ENCODE data around the gene MYO9A. TPM values are rescaled to one million over a fixed set of nuclear protein-coding genes. Genes with fewer than 3 reads are reported as not detected.
"Not testable (repeated sequence)": the region's sequence is repeated elsewhere in the genome, so short reads cannot be mapped to it uniquely, and the experiment has no call there.

Gene MYO9A
- total and polyA plus RNA-seq, 5 donors from 2014 or later: 8.3 to 32.3 (median 11.5) TPM

- no peak overlapping the region for H3K27ac ChIP-seq (ENCODE audit: insufficient read depth, low read length, poor library complexity, severe bottlenecking)
- H3K4me1 ChIP-seq (ENCODE audit: control insufficient read depth, insufficient read depth, low read length, poor library complexity, severe bottlenecking): no peaks in the 10 kb centered on the region
- Mint-ChIP-seq H3K4me1 (peaks cover 5 to 38% (median 18%) of the 10 kb centered on the region in 4 donors), H3K27me3 (no peaks in the 10 kb centered on the region), H3K36me3 (peaks cover 7% of the 10 kb centered on the region), H3K27ac (peak overlapping the region in 1 of 3 donors; percentile 1), H3K9me3 (peaks cover 0 to 12% (median 4%) of the 10 kb centered on the region in 7 donors), H3K4me3 (no peak overlapping the region)
- ATAC-seq (ENCODE audit: low read depth in 2 of 2): peak; percentile 47 to 58
- no peak overlapping the region for H3K4me3 ChIP-seq (ENCODE audit: low read depth, low read length)
- H3K9me3 ChIP-seq (ENCODE audit: control insufficient read depth in 2 of 2, low read length in 2 of 2): peaks cover 0 to 2% of the 10 kb centered on the region in 2 experiments
- peak in 1 of 3 donors; percentile 18 for DNase-seq
- no peaks in the 10 kb centered on the region for H3K27me3 ChIP-seq (ENCODE audit: control insufficient read depth, insufficient read depth, low read length)
- no peaks in the 10 kb centered on the region for H3K36me3 ChIP-seq (ENCODE audit: control insufficient read depth, insufficient read depth, low read length)
Observed at GRCh38 chr15:72078887-72079286, 39.1 kb downstream of the MYO9A start.

- peaks cover 7% of the 10 kb centered on the region for H3K36me3 Mint-ChIP-seq
- peaks cover 10 to 38% (median 19%) of the 10 kb centered on the region in 4 donors for H3K4me1 Mint-ChIP-seq
- Histone ChIP-seq H3K4me3 (ENCODE audit: low read depth, low read length) (no peak overlapping the region), H3K27ac (ENCODE audit: insufficient read depth, low read length, poor library complexity, severe bottlenecking) (no peak overlapping the region), H3K4me1 (ENCODE audit: control insufficient read depth, insufficient read depth, low read length, poor library complexity, severe bottlenecking) (no peaks in the 10 kb centered on the region), H3K27me3 (ENCODE audit: control insufficient read depth, insufficient read depth, low read length) (no peaks in the 10 kb centered on the region), H3K36me3 (ENCODE audit: control insufficient read depth, insufficient read depth, low read length) (no peaks in the 10 kb centered on the region), H3K9me3 (ENCODE audit: control insufficient read depth in 2 of 2, low read length in 2 of 2) (no peaks in the 10 kb centered on the region)
- peak overlapping the region in 1 of 3 donors; percentile 91 for H3K27ac Mint-ChIP-seq
- H3K9me3 Mint-ChIP-seq: peaks cover 0 to 5% (median 2%) of the 10 kb centered on the region in 7 donors
- DNase-seq (no peak), ATAC-seq (ENCODE audit: low read depth in 2 of 2) (no peak)
- no peak overlapping the region for H3K4me3 Mint-ChIP-seq
- H3K27me3 Mint-ChIP-seq: no peaks in the 10 kb centered on the region
Observed at GRCh38 chr15:72077950-72078349, 40.0 kb downstream of the MYO9A start.

DNA sequence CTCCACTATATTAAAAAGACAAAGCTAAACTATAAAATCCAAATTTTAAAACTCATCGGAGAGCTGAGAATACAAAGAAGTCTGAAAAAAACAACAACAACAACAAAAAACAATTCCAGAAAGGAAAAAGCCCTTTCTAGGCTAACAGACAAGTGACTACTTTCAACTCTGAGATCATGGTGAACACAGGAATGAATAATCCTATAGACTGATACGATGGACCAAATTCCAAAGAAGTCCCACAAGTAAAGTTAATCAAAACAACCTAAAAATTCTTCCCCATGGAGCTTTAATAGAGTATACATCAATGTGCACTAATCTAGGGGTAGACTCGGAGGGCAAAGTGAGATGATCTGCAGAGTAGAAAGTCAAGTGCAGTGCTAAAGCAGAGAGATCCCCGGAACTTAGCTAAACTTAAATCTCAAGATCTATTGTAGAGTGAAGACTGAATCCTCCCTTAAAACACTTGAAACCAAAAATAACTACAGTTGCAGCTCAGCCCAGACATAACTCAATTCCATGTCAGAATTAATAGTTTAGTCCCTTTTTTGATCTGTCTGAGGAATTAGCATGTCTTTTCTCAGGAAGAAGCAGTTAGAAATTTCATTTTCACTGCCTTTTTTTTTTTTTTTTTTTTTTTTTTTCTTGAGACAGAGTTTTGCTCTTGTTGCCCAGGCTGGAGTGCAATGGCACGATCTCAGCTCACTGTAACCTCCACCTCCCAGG lies 43.5 kb downstream of the MYO9A start:
- Histone ChIP-seq H3K9me3 (ENCODE audit: control insufficient read depth in 2 of 2, low read length in 2 of 2) (no peaks in the 10 kb centered on the region), H3K4me1 (ENCODE audit: control insufficient read depth, insufficient read depth, low read length, poor library complexity, severe bottlenecking) (no peaks in the 10 kb centered on the region), H3K27ac (ENCODE audit: insufficient read depth, low read length, poor library complexity, severe bottlenecking) (no peak overlapping the region), H3K27me3 (ENCODE audit: control insufficient read depth, insufficient read depth, low read length) (no peaks in the 10 kb centered on the region), H3K36me3 (ENCODE audit: control insufficient read depth, insufficient read depth, low read length) (no peaks in the 10 kb centered on the region), H3K4me3 (ENCODE audit: low read depth, low read length) (no peak overlapping the region)
- Mint-ChIP-seq H3K27me3 (no peaks in the 10 kb centered on the region), H3K4me3 (no peak overlapping the region), H3K4me1 (peaks cover 9 to 44% (median 21%) of the 10 kb centered on the region in 4 donors), H3K36me3 (peaks cover 10% of the 10 kb centered on the region), H3K27ac (no peak overlapping the region), H3K9me3 (peaks cover 0 to 2% (median 0%) of the 10 kb centered on the region in 7 donors)
- ATAC-seq (ENCODE audit: low read depth in 2 of 2) (no peak), DNase-seq (no peak)

- DNase-seq; H3K27ac Mint-ChIP-seq; ATAC-seq (ENCODE audit: low read depth in 2 of 2); H3K36me3 ChIP-seq (ENCODE audit: control insufficient read depth, insufficient read depth, low read length); H3K27me3 Mint-ChIP-seq; H3K4me3 Mint-ChIP-seq; H3K4me1 ChIP-seq (ENCODE audit: control insufficient read depth, insufficient read depth, low read length, poor library complexity, severe bottlenecking); H3K36me3 Mint-ChIP-seq; H3K27me3 ChIP-seq (ENCODE audit: control insufficient read depth, insufficient read depth, low read length); H3K4me3 ChIP-seq (ENCODE audit: low read depth, low read length); H3K27ac ChIP-seq (ENCODE audit: insufficient read depth, low read length, poor library complexity, severe bottlenecking); H3K9me3 Mint-ChIP-seq; H3K9me3 ChIP-seq (ENCODE audit: control insufficient read depth in 2 of 2, low read length in 2 of 2): not testable (repeated sequence)
- peaks cover 0 to 24% (median 15%) of the 10 kb centered on the region in 4 donors for H3K4me1 Mint-ChIP-seq
Observed at GRCh38 chr15:72071448-72071825, 46.5 kb downstream of the MYO9A start.

DNA sequence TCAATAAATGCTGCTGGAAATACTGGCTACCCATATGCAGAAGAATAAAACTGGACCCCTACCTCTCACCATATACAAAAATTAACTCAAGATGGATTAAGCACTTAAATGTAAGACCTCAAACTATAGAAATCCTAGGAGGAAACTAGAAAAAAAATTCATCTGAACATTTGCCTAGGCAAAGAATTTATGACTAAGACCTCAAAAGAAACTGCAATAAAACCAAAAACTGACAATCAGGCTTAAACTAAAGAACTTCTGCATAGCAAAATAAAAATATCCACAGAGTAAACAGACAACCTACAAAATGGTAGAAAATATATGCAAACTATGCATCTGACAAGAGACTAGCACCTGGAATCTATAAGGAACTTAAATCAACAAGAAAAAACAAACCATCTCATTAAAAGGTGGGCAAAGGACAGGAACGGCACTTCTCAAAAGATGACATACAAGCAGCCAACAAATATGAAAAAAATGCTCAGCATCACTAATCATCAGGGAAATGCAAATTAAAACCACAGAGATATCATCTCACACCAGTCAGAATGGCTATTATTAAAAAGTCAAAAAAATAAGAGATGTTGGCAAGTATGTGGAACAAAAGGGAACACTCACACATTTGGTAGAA lies 47.0 kb downstream of the MYO9A start:
- ATAC-seq (ENCODE audit: low read depth in 2 of 2): no peak
- H3K27ac ChIP-seq (ENCODE audit: insufficient read depth, low read length, poor library complexity, severe bottlenecking): no peak overlapping the region
- no peak overlapping the region for H3K27ac Mint-ChIP-seq

GRCh38 chr15:72068856-72069255 lies 49.1 kb downstream of the MYO9A start:
- Mint-ChIP-seq H3K4me1 (peaks cover 0 to 20% (median 18%) of the 10 kb centered on the region in 4 donors), H3K36me3 (peaks cover 7% of the 10 kb centered on the region), H3K9me3 (peaks cover 0 to 3% (median 0%) of the 10 kb centered on the region in 7 donors), H3K27me3 (no peaks in the 10 kb centered on the region), H3K4me3 (no peak overlapping the region), H3K27ac (no peak overlapping the region)
- Histone ChIP-seq H3K36me3 (ENCODE audit: control insufficient read depth, insufficient read depth, low read length) (no peaks in the 10 kb centered on the region), H3K4me1 (ENCODE audit: control insufficient read depth, insufficient read depth, low read length, poor library complexity, severe bottlenecking) (no peaks in the 10 kb centered on the region), H3K27me3 (ENCODE audit: control insufficient read depth, insufficient read depth, low read length) (no peaks in the 10 kb centered on the region), H3K4me3 (ENCODE audit: low read depth, low read length) (no peak overlapping the region), H3K27ac (ENCODE audit: insufficient read depth, low read length, poor library complexity, severe bottlenecking) (no peak overlapping the region), H3K9me3 (ENCODE audit: control insufficient read depth in 2 of 2, low read length in 2 of 2) (no peaks in the 10 kb centered on the region)
- DNase-seq (no peak), ATAC-seq (ENCODE audit: low read depth in 2 of 2) (no peak)

More for the DNA sequence above, 47.0 kb downstream of the MYO9A start:
- no peaks in the 10 kb centered on the region for H3K27me3 Mint-ChIP-seq
- H3K27me3 ChIP-seq (ENCODE audit: control insufficient read depth, insufficient read depth, low read length): no peaks in the 10 kb centered on the region
- H3K4me3 Mint-ChIP-seq: no peak overlapping the region
- no peaks in the 10 kb centered on the region for H3K9me3 ChIP-seq (ENCODE audit: control insufficient read depth in 2 of 2, low read length in 2 of 2)
- no peaks in the 10 kb centered on the region for H3K4me1 ChIP-seq (ENCODE audit: control insufficient read depth, insufficient read depth, low read length, poor library complexity, severe bottlenecking)
- no peak for DNase-seq
- H3K9me3 Mint-ChIP-seq: peaks cover 0 to 2% (median 0%) of the 10 kb centered on the region in 7 donors
- H3K36me3 Mint-ChIP-seq: peaks cover 6% of the 10 kb centered on the region
- H3K36me3 ChIP-seq (ENCODE audit: control insufficient read depth, insufficient read depth, low read length): no peaks in the 10 kb centered on the region
- peaks cover 0 to 23% (median 14%) of the 10 kb centered on the region in 4 donors for H3K4me1 Mint-ChIP-seq
- no peak overlapping the region for H3K4me3 ChIP-seq (ENCODE audit: low read depth, low read length)

DNA sequence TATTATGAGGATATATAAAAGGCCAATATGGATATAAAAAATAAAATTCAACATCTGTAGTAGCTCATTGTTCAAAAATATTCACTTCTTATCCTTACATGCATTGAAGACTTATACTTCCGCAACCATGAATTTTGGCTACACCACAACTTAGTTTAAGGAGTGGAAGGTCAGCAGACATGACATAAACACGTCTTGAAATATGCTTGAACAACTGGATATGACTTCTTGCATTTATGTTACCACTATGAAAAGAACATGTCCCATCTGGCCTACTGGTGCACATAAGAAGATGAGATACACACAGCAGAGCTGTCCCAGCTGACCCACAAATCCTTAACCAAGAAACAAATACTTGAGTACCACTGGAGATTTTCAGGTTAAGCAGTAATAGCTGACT lies 52.1 kb downstream of the MYO9A start:
- Mint-ChIP-seq H3K27me3 (no peaks in the 10 kb centered on the region), H3K9me3 (peaks cover 0 to 10% (median 4%) of the 10 kb centered on the region in 7 donors), H3K27ac (no peak overlapping the region), H3K4me3 (no peak overlapping the region), H3K36me3 (peaks cover 16% of the 10 kb centered on the region), H3K4me1 (peaks cover 4 to 18% (median 12%) of the 10 kb centered on the region in 4 donors)
- H3K4me1 ChIP-seq (ENCODE audit: control insufficient read depth, insufficient read depth, low read length, poor library complexity, severe bottlenecking): no peaks in the 10 kb centered on the region
- no peak overlapping the region for H3K4me3 ChIP-seq (ENCODE audit: low read depth, low read length)
- ATAC-seq (ENCODE audit: low read depth in 2 of 2) (no peak), DNase-seq (no peak)
- no peak overlapping the region for H3K27ac ChIP-seq (ENCODE audit: insufficient read depth, low read length, poor library complexity, severe bottlenecking)
- H3K36me3 ChIP-seq (ENCODE audit: control insufficient read depth, insufficient read depth, low read length): no peaks in the 10 kb centered on the region
- no peaks in the 10 kb centered on the region for H3K27me3 ChIP-seq (ENCODE audit: control insufficient read depth, insufficient read depth, low read length)
- no peaks in the 10 kb centered on the region for H3K9me3 ChIP-seq (ENCODE audit: control insufficient read depth in 2 of 2, low read length in 2 of 2)
